Stimulated activated CD4-positive, alpha-beta T cell treated with anti-CD3 and anti-CD28 coated beads, TNF-alpha, amount 100 ng/mL, for 1 hour (primary cell): ENCODE data around the gene CHRD.
"Not testable (repeated sequence)": the region's sequence is repeated elsewhere in the genome, so short reads cannot be mapped to it uniquely, and the experiment has no call there.

ENCODE experiments used
- DNase-seq, 3 donors: peaks; one replicate each; pipeline ENCODE4 v3.0.0-alpha.2; 2020; ENCODE audit warnings: low read depth in 3 of 3, low spot score in 1 of 3

CHRD gene

GRCh38 chr3:184379358-184380184 is at the start of gene CHRD:
Gene CHRD, plus strand, starts transcription at chr3:184380054. Its CDS starts 265 bp downstream, at chr3:184380319.
- DNase-seq, result no peak

DNA sequence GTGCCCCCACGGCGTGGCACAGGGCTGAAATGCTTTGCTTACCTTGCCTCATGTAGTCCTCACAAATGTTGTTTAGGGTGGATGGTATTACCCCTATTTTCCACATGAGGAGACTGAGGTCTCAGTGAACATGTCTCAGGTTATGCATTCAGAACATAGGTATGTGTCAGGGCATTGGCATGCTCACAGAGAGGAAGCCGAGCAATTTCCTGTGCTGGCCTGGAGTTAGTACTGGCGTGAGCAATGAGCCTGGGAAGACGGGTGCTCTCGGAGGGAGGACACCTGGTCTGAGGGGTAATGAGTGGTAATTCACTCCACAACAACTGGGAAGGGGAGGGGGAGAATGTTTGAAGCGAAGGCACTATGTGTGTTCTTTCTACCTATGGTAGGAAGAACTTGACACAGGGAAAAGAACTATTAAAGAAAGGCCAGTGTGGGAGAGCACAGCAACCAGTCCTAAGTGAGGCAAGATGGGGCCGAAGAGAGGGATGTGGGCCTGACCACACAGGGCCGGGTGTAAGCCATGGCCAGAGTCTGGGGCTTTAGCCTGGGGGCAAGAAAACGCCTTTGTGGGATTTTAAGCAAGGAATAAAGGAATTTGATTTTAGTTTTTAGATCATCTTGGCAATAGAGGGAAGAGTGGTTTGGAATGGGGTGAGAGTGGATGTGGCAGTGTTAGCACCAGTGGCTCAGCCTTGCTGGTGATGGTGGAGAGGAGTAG is 47.3 kb upstream of the CHRD start:
- no peak for DNase-seq

DNA sequence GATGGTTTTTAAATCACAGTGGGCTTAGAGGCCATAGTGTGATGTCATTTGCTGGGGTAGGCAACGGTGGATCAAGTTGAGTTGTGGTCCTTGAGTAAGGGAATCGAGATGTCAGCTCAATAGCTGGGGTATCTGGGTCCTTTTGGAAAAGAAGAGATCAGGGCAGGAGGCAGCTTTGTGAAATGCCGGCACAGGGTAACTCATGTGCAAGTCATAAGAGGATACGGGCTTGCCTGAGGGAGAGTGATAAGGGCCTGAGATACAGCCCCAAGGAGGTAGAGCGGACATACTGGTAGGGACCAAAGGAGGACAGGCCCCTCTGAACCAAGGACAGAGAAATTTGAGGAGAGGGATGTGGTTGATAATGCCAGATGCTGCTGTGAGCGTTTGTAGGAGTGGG is 46.7 kb upstream of the CHRD start:
- DNase-seq, result no peak

DNA sequence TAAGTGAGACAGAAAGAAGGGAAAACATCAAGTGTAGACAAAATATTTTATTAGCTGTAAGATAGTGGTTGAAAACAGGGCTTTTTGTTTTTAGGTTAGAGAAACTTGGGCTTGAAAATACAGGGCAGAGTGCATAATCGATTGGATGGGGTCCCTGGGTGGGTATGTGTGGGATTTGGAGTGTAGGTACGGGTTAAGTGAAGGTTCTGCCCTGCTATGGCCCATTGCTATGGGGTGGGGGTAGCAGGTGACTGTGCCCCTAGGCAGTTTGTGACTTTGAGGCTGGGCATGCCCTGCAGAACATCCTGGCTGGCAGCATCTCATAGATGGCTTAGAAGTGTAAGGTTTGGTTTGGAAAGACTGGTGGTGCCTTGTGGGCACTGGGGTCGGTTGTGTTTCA is 46.2 kb upstream of the CHRD start:
- no peak for DNase-seq

- no peak for DNase-seq
These were observed 45.2 kb upstream of the CHRD start for GRCh38 chr3:184334470-184335158.

DNA sequence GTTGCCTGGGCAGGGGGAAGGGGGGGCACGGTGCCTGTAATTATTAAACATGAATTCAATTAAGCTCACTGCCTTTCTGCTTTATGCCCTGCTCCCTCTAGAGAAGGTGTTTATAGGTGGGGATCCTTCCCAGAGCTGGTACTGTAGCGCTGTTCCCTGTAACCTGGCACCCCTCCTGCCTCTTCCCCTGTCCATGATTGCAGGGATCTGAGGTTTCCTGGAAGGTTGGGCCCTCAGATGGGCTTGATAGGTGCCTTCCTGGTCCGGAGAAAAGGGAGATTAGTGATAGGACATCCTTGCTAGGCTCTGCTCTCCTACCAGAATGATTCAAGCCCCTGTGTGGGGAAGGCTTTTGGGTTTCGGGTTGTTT is 44.6 kb upstream of the CHRD start:
- no peak for DNase-seq

DNA sequence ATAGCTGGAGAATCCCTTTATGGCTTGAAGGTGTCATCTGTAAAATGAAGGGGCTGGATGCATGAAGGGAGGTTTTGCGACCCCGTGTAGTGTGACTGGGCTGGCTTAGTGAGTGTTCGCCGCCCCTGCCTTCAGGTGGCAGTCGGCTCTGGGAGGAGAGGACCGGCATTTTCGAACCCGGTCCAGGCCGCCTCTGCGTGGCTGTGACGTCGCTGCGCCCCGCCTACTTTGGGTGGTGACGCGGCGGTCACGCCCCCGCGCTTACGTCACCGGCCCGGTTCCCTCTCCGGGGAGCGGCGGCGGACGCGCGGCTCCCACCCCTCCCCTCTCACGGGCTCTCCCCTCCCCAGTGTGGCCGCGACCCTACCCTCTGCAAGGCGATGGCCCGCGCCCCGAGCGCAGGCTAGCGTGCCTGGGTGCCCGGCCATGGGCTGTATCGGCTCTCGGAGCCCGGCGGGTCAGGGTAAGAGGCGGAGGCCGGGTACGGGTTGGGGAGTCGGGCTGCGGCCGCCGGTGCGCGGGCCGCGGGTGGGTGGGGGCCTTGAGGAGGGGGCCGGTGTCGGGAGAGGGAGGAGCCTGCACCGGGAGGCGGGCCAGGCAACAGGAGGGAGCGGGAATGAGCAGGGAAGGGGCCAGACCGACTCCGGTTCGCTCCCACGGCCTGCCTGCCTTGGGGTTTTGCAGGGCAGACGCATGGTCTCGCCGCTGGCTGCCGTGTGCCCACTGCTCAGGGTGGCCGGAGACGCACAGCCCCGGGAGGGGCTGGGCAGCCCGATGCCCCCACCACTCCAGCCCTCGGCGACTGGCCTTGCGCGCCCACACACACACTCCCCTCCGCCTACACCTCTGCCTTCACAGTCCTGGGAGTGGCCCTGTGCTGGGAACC is 44.0 kb upstream of the CHRD start:
- DNase-seq, result peak; percentile 43 to 89 (median 73)

- no peak for DNase-seq
These were observed 43.1 kb upstream of the CHRD start for GRCh38 chr3:184336547-184337398.

- DNase-seq, result no peak
These were observed 42.5 kb upstream of the CHRD start, which contains the start of gene FAM131A for GRCh38 chr3:184337399-184337714. Gene FAM131A, plus strand, starts transcription at chr3:184337600. Its CDS starts 31 bp downstream, at chr3:184337631.

DNA sequence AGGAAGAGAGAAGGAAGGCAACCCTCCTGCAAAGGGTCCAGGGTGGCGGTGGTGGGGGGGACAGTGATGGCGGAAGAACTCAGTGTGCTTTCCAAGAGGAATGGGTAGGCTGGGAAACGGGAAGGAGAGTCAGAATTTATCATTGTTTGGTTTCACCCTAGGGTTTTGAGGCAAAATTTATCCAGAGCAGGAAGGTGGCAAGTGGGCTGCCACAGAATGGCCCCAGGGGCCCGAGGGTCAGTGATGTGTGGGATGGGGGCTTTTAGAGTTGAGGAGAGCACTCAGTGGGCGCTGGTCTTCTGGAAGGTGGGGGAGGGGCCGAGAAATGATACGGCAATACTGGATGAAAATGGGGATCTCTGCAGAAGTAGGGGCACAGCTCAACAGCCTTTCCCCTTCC is 41.9 kb upstream of the CHRD start:
- no peak for DNase-seq

- DNase-seq, result no peak
These were observed 41.3 kb upstream of the CHRD start for GRCh38 chr3:184338511-184338945.

- no peak for DNase-seq
These were observed 40.9 kb upstream of the CHRD start for GRCh38 chr3:184339001-184339400.

DNA sequence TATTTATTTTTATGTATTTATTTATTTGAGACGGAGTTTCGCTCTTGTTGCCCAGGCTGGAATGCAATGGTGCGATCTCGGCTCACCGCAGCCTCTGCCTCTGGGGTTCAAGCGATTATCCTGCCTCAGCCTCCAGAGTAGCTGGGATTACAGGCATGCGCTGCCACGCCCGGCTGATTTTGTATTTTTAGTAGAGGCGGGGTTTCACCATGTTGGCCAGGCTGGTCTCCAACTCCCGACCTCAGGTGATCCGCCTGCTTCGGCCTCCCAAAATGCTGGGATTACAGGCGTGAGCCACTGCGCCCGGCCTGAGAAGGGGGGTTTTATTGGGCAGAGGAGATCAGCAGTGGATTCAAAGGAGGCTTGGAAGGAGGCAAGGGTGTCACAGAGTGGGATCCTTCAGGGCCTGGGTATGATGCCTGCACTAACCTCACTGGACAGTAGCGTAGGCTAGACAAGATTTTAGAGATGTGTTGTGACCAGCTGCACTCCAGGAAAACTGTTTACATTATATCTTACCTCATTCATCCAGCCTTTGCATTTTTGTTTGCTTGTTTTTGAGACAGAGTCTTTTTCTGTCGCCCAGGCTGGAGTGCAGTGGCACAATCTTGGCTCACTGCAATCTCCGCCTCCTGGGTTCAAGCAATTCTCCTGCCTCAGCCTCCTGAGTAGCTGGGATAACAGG is 40.3 kb upstream of the CHRD start:
- not testable (repeated sequence) for DNase-seq

DNA sequence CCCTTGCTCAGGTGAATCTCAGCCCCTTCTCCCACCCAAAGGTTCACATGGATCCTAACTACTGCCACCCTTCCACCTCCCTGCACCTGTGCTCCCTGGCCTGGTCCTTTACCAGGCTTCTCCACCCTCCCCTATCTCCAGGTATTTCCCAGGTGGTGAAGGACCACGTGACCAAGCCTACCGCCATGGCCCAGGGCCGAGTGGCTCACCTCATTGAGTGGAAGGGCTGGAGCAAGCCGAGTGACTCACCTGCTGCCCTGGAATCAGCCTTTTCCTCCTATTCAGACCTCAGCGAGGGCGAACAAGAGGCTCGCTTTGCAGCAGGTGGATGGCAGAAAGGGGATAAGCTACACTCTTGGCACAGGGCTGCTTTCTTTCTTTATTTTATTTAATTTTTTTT is 37.9 kb upstream of the CHRD start:
- DNase-seq, result no peak

DNA sequence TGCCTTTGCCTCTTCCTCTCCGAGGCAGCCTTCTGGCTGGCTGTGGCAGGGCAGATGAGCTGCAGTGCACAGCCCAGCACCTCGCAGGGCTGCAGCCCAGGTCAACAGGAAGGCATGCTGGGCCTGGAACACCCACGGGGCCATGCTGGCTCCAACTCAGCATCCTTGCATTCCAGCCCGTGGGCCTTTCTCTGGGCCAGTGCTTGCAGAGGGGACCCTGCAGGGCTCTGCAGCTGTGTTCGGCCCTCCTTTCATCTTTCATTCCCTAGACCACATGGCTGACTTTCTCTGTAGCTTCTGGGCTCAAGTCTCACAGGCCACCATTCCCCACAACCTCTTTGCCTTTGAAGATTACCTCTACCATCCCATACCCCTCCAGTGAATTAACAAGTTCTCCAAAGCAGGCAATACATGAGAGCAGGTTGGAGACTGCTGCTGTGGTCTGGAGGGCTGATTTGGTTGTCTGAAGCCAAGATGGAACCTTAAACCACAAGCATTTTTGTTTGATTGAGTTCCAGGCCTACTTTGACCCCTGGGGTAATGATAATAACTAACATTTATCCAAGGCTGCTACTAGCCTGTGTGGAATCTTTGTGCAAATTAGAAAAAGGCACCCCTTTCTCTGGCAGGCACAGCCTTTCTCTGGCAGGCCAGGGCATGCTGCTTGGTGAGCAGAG is 36.5 kb upstream of the CHRD start:
- DNase-seq, result no peak

DNA sequence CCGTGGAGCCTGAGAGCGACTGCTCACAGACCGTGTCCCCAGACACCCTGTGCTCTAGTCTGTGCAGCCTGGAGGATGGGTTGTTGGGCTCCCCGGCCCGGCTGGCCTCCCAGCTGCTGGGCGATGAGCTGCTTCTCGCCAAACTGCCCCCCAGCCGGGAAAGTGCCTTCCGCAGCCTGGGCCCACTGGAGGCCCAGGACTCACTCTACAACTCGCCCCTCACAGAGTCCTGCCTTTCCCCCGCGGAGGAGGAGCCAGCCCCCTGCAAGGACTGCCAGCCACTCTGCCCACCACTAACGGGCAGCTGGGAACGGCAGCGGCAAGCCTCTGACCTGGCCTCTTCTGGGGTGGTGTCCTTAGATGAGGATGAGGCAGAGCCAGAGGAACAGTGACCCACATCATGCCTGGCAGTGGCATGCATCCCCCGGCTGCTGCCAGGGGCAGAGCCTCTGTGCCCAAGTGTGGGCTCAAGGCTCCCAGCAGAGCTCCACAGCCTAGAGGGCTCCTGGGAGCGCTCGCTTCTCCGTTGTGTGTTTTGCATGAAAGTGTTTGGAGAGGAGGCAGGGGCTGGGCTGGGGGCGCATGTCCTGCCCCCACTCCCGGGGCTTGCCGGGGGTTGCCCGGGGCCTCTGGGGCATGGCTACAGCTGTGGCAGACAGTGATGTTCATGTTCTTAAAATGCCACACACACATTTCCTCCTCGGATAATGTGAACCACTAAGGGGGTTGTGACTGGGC is 35.1 kb upstream of the CHRD start:
- DNase-seq, result no peak

DNA sequence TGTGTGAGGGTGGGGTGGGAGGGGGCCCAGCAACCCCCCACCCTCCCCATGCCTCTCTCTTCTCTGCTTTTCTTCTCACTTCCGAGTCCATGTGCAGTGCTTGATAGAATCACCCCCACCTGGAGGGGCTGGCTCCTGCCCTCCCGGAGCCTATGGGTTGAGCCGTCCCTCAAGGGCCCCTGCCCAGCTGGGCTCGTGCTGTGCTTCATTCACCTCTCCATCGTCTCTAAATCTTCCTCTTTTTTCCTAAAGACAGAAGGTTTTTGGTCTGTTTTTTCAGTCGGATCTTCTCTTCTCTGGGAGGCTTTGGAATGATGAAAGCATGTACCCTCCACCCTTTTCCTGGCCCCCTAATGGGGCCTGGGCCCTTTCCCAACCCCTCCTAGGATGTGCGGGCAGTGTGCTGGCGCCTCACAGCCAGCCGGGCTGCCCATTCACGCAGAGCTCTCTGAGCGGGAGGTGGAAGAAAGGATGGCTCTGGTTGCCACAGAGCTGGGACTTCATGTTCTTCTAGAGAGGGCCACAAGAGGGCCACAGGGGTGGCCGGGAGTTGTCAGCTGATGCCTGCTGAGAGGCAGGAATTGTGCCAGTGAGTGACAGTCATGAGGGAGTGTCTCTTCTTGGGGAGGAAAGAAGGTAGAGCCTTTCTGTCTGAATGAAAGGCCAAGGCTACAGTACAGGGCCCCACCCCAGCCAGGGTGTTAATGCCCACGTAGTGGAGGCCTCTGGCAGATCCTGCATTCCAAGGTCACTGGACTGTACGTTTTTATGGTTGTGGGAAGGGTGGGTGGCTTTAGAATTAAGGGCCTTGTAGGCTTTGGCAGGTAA is 34.3 kb upstream of the CHRD start:
- no peak for DNase-seq
